HepG2 (cell line): ENCODE data around the gene MSANTD1. TPM values are rescaled to one million over a fixed set of nuclear protein-coding genes. Genes with fewer than 3 reads are reported as not detected.

Experiments used
- ATAC-seq: fragments of 200-7000 bp; cut with Tn5 transposase; 3 replicates; pipeline ENCODE4 v1.9.1; 2020; ENCODE audit warnings: mild to moderate bottlenecking, moderate library complexity
- BruUV-seq: library from RNA; stranded (reverse); fragments of 400-500 nt; replicated peaks from 2 replicates; lab custom pipeline; 2021; lab: Mats Ljungman, UMichigan
- CTCF ChIA-PET: fragments of 300-600 bp; formaldehyde crosslinking; extraction: SDS; loops from one replicate; lab custom pipeline; 2021; ENCODE audit warnings: low total read pairs, inconsistent platforms, low intra/inter-chr PET ratio; lab: Yijun Ruan, JAX
- POLR2A ChIA-PET: fragments of 350-600 bp; sonication (Branson Sonifier 250); formaldehyde crosslinking; loops from one replicate; lab custom pipeline; 2020; ENCODE audit warnings: antibody characterized with exemption, inconsistent platforms; lab: Yijun Ruan, JAX
- DNase-seq: peaks from one replicate; pipeline ENCODE4 v3.0.0-alpha.2; 2015; ENCODE audit warnings: low spot score
- FAIRE-seq: peaks from 3 replicates; lab custom pipeline; 2011; peaks lifted over from hg19 to GRCh38; lab: Jason Lieb, UNC
- H2AFZ ChIP-seq: one replicate; pipeline ENCODE4 v1.6.1; 2011; ENCODE audit warnings: low read length, inconsistent platforms
- H3K27ac ChIP-seq: fragments of 300-600 bp; 3 replicates; pipeline ENCODE4 v1.8.0; 2011; ENCODE audit warnings: mixed run types, mild to moderate bottlenecking, mixed read lengths, low read length, inconsistent platforms; ENCODE audit not compliant: insufficient read depth; ENCODE audit errors: extremely low read length
- H3K27me3 ChIP-seq, 2 experiments: fragments of 200-600 bp in 1 of 2; 2 replicates in 1 of 2; 3 replicates in 1 of 2; pipeline versions ENCODE4 v1.6.0 to v1.8.0; 2011; ENCODE audit warnings: low read length in 2 of 2, mild to moderate bottlenecking in 2 of 2, moderate library complexity in 2 of 2, inconsistent platforms in 1 of 2; ENCODE audit not compliant: insufficient read depth in 2 of 2, control insufficient read depth in 1 of 2
- H3K36me3 ChIP-seq, 2 experiments: fragments of 200-600 bp in 1 of 2; replicated peaks in 1 of 2; 2 replicates in 1 of 2; 3 replicates in 1 of 2; pipeline versions ENCODE4 v1.5.1 to v1.8.0; 2011; ENCODE audit warnings: low read length in 2 of 2, inconsistent platforms in 1 of 2; ENCODE audit not compliant: insufficient read depth in 2 of 2, control insufficient read depth in 1 of 2
- H3K4me1 ChIP-seq: 2 replicates; pipeline ENCODE4 v1.5.1; 2012; ENCODE audit warnings: low read length, inconsistent platforms; ENCODE audit not compliant: insufficient read depth
- H3K4me2 ChIP-seq: 2 replicates; pipeline ENCODE4 v1.6.0; 2011; ENCODE audit warnings: low read depth, low read length, inconsistent platforms
- H3K4me3 ChIP-seq, 3 experiments: fragments of 200-600 bp in 1 of 3; sonication (generic), shearing (Covaris generic) in 1 of 3; replicated peaks in 1 of 3; 2 replicates each; pipeline ENCODE4 v1.5.1; 2011 to 2016; ENCODE audit warnings: low read length in 3 of 3, inconsistent platforms in 2 of 3, low read depth in 2 of 3, mild to moderate bottlenecking in 2 of 3, control low read depth in 1 of 3, mixed read lengths in 1 of 3; ENCODE audit not compliant: insufficient read depth in 1 of 3
- H3K79me2 ChIP-seq: one replicate; pipeline ENCODE4 v1.6.1; 2011; ENCODE audit warnings: low read length, inconsistent platforms; ENCODE audit not compliant: insufficient read depth
- H3K9ac ChIP-seq: 2 replicates; pipeline ENCODE4 v1.6.0; 2011; ENCODE audit warnings: mild to moderate bottlenecking, low read depth, low read length, inconsistent platforms; ENCODE audit not compliant: insufficient read depth
- H3K9me3 ChIP-seq: 2 replicates; pipeline ENCODE4 v1.5.1; 2012; ENCODE audit warnings: mild to moderate bottlenecking, low read length
- H4K20me1 ChIP-seq: 2 replicates; pipeline ENCODE4 v1.6.0; 2011; ENCODE audit warnings: inconsistent platforms, mild to moderate bottlenecking, low read length, moderate library complexity; ENCODE audit not compliant: insufficient read depth
- HOXA5 ChIP-seq: sonication (generic); formaldehyde crosslinking; IDR thresholded peaks from 2 replicates; pipeline ENCODE4 v1.4.0; 2020; ENCODE audit warnings: missing genetic modification reagents
- MAFG ChIP-seq: sonication (generic); formaldehyde crosslinking; IDR thresholded peaks from 2 replicates; pipeline ENCODE4 v1.5.1; 2020; ENCODE audit warnings: mild to moderate bottlenecking, missing genetic modification reagents
- MAFK ChIP-seq, 2 experiments: IDR thresholded peaks in 1 of 2; conservative IDR thresholded peaks in 1 of 2; 2 replicates each; pipeline ENCODE4 v1.6.1; 2011; ENCODE audit warnings: improper control_type of control experiment in 2 of 2, low read length in 2 of 2
- RBM22 ChIP-seq: fragments of 200-400 bp; formaldehyde crosslinking; optimal IDR thresholded peaks from 2 replicates; pipeline ENCODE3; 2017; ENCODE audit warnings: mild to moderate bottlenecking, low read length, moderate library complexity
- ZFP36L2 ChIP-seq: sonication (generic); formaldehyde crosslinking; IDR thresholded peaks from 2 replicates; pipeline ENCODE4 v1.4.0; 2020; ENCODE audit warnings: missing genetic modification reagents
- ZNF557 ChIP-seq: sonication (generic); formaldehyde crosslinking; IDR thresholded peaks from 2 replicates; pipeline ENCODE4 v1.4.0; 2020; ENCODE audit warnings: missing genetic modification reagents
- ZNF784 ChIP-seq: sonication (generic); formaldehyde crosslinking; IDR thresholded peaks from 2 replicates; pipeline ENCODE4 v1.5.1; 2020; ENCODE audit warnings: missing genetic modification reagents, mild to moderate bottlenecking, borderline replicate concordance
- WGBS: methylation state at CpG from one replicate; pipeline ENCODE4 v1.1.6; 2017; ENCODE audit warnings: low lambda C conversion rate; 5-methylcytosine and 5-hydroxymethylcytosine counted together
- in situ Hi-C: cut with HindIII; loops from 2 replicates; pipeline ENCODE4 v1.10.0; 2017; ENCODE audit warnings: low pct_unique_long_range_greater_than_20kb; ENCODE audit not compliant: extremely low pct_ligation_motif_present
- intact Hi-C: fragments of 100-400 bp; cut with micrococcal nuclease; formaldehyde crosslinking; loops from one replicate; pipeline ENCODE4 v1.10.0; 2022; ENCODE audit not compliant: unreplicated experiment
- polyA plus RNA-seq, 8 experiments: library from polyadenylated mRNA; depleted of rRNA in 3 of 8; stranded (reverse) in 7 of 8; unstranded in 1 of 8; fragments of >200 nt; fragmentation: Illumina TruSeq in 4 of 8; extraction: Trizol in 4 of 8; gene quantifications; 2 replicates each; pipeline versions ENCODE4 v1.2.1 to v1.2.3, GENCODE V29; 2011 to 2016; ENCODE audit warnings: low read depth in 4 of 8, missing spikeins in 1 of 8, mixed read lengths in 1 of 8; ENCODE audit not compliant: insufficient read depth in 1 of 8
- total RNA-seq, 5 experiments: library from RNA; depleted of rRNA; stranded (reverse); fragments of >200 nt; fragmentation: Illumina TruSeq; extraction: Trizol; gene quantifications; 2 replicates each; pipeline ENCODE4 v1.2.3, GENCODE V29; 2016; ENCODE audit warnings: low read depth in 1 of 5
- TF ChIP-seq, protein P1 (sequence below): sonication (generic); formaldehyde crosslinking; IDR thresholded peaks from 2 replicates; pipeline ENCODE4 v1.8.0; 2022; ENCODE audit warnings: low read depth, missing genetic modification reagents

MSANTD1 gene
- total and polyA plus RNA-seq, 2 of the 13 experiments (the other 11 are each of a cell fraction or from before 2014, with no cell fraction given), result 0.22 to 0.40 TPM

GRCh38 chr4:3218824-3219760, 29.9 kb upstream of the MSANTD1 start (continued):
- TF ChIP-seq, protein P1, sequence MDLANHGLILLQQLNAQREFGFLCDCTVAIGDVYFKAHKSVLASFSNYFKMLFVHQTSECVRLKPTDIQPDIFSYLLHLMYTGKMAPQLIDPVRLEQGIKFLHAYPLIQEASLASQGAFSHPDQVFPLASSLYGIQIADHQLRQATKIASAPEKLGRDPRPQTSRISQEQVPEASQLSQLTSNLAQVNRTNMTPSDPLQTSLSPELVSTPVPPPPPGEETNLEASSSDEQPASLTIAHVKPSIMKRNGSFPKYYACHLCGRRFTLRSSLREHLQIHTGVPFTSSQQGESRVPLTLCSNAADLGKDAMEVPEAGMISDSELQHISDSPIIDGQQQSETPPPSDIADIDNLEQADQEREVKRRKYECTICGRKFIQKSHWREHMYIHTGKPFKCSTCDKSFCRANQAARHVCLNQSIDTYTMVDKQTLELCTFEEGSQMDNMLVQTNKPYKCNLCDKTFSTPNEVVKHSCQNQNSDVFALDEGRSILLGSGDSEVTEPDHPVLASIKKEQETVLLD, result no peak
- no peak for TF ChIP-seq ZNF557 (CRISPR knock-in tag)
- TF ChIP-seq MAFG (CRISPR knock-in tag), result no peak

GRCh38 chr4:3219761-3220475, 29.0 kb upstream of the MSANTD1 start:
- CTCF ChIA-PET, result no interaction called here

More at GRCh38 chr4:3219761-3220475, 29.0 kb upstream of the MSANTD1 start:
- Histone ChIP-seq H3K4me2 (no peak overlapping the region), H3K4me1 (no peaks in the 10 kb centered on the region), H4K20me1 (no peaks in the 10 kb centered on the region), H2AFZ (no peak overlapping the region), H3K36me3 (peaks cover 30 to 89% of the 10 kb centered on the region in 2 experiments), H3K9ac (no peak overlapping the region), H3K27ac (no peak overlapping the region), H3K4me3 (no peak overlapping the region), H3K27me3 (no peaks in the 10 kb centered on the region), H3K79me2 (no peaks in the 10 kb centered on the region), H3K9me3 (no peaks in the 10 kb centered on the region)
- intact Hi-C loops (no loop called here), in situ Hi-C loops (no loop called here)
- POLR2A ChIA-PET, result no interaction called here
- TF ChIP-seq RBM22 (peak; percentile 66), MAFK (conservative IDR thresholded peaks at IDR 0.05 in 1 of 2, IDR thresholded peaks at IDR 0.05 in 1 of 2; ENCODE audit: low read length in 2 of 2) (0 out of 4 replicates have a peak, but pooled peaks of 1 of the 2 experiments have one; percentile 15), ZNF784 (no peak), HOXA5 (CRISPR knock-in tag) (no peak), ZFP36L2 (CRISPR knock-in tag) (no peak)
- DNase-seq (no peak), ATAC-seq (no peak), FAIRE-seq (no peak)
- BruUV-seq, result no TSS peak
- WGBS, result 92% methylated on average over 7 of the region's 9 CpGs
